ENCODE results near the gene SAMSN1. TPM values are rescaled to one million over a fixed set of nuclear protein-coding genes. Genes with fewer than 3 reads are reported as not detected.

SAMSN1 gene
- total RNA-seq, 1 donor from 2014 or later, result 79.0 TPM

DNA sequence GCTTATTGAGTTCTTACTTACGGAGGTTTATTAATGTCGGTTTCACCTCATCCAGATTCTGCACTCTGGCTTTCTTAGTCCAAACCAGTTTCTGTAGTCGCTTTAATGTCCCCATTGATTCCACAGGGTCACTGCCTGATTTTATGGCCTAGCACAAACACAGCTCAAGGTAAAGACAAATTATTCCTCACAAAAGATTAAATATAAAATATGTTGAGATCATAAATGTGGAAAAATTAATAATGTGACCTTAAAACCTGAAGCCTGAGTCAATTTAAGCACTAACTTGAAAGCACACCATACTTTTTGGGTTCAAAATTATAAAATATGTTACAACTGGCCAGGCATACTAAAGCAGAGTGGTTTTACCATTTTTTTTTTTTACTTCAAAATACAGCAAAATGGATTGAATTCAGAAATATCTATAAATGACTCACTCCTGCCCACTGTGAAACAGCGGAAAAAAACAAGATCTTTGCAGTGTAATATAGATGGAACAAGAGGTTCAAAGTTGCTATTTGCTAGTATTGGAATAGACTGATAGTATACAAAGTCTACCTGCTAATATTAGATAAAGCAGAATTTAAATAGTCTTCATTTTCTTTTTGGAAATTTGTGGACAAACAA, 37.6 kb upstream of the SAMSN1 start:
- intact Hi-C loops (cut with micrococcal nuclease), result loop anchor here (2.0 to 10.0 kb wide), 7 partner anchors 27 to 241 kb away; partner anchors contain the start of gene HSPA13
- peaks cover 20% of the 10 kb centered on the region for H3K36me3 Mint-ChIP-seq (ENCODE audit: low read depth)

DNA sequence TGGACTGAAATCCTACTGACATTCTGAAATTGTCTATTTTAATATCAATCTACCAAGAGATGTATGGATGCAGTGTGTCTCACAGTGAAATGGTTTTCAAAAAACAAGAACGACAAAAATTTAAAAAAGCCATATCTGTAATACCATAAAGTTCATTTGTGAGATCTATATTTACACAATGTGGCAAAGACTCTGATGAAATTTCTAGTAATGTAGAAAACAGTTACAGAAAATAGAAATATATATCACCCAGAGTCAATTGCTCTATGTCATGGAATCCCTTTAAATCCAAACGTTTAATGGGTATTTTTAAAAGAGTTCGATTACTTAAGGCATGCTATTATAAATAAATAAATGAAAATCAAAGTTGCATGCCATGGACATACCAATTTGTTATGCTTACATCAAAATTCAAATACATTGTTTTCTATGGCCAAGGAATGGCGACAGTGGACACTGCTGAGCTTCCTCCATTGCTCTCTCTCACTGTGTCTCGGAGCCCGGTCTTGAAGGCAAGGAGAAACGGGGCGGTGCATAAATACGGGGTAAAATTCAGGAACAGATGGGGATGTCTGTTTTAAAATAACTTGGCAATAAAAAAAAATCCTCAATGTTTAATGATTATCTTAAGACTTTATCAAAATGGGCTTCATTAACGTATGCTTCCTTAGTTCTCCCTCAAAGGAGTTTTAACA, 37.0 kb upstream of the SAMSN1 start:
- Mint-ChIP-seq H3K4me1 (ENCODE audit: low read depth) (peaks cover 54% of the 10 kb centered on the region), H3K36me3 (ENCODE audit: low read depth) (peaks cover 15% of the 10 kb centered on the region), H3K9me3 (peaks cover 4% of the 10 kb centered on the region), H3K4me3 (ENCODE audit: low read depth) (no peak overlapping the region), H3K27ac (no peak overlapping the region), H3K27me3 (ENCODE audit: low read depth) (no peaks in the 10 kb centered on the region)
- intact Hi-C loops (cut with micrococcal nuclease), result loop anchor here (1.0 to 10.0 kb wide), 10 partner anchors 7 to 242 kb away; partner anchors contain the start of genes HSPA13 and SAMSN1
- DNase-seq (ENCODE audit: low spot score), result no peak

More for the DNA sequence above, 37.6 kb upstream of the SAMSN1 start:
- H3K4me1 Mint-ChIP-seq (ENCODE audit: low read depth), result peaks cover 55% of the 10 kb centered on the region
- H3K4me3 Mint-ChIP-seq (ENCODE audit: low read depth), result no peak overlapping the region
- H3K27ac Mint-ChIP-seq, result peak overlapping the region; percentile 19
- H3K27me3 Mint-ChIP-seq (ENCODE audit: low read depth), result no peaks in the 10 kb centered on the region
- DNase-seq (ENCODE audit: low spot score), result no peak
- peaks cover 9% of the 10 kb centered on the region for H3K9me3 Mint-ChIP-seq

- Mint-ChIP-seq H3K4me3 (ENCODE audit: low read depth) (peak overlapping the region; percentile 35), H3K4me1 (ENCODE audit: low read depth) (peaks cover 50% of the 10 kb centered on the region), H3K36me3 (ENCODE audit: low read depth) (peaks cover 11% of the 10 kb centered on the region), H3K27me3 (ENCODE audit: low read depth) (no peaks in the 10 kb centered on the region), H3K27ac (peak overlapping the region; percentile 70), H3K9me3 (peaks cover 4% of the 10 kb centered on the region)
- peak; percentile 40 for DNase-seq (ENCODE audit: low spot score)
- intact Hi-C loops (cut with micrococcal nuclease), result loop anchor here (1.0 to 10.0 kb wide), 10 partner anchors 8 to 243 kb away; partner anchors contain the start of genes HSPA13 and SAMSN1
Observed at GRCh38 chr21:14581902-14582457, 35.9 kb upstream of the SAMSN1 start.

DNA sequence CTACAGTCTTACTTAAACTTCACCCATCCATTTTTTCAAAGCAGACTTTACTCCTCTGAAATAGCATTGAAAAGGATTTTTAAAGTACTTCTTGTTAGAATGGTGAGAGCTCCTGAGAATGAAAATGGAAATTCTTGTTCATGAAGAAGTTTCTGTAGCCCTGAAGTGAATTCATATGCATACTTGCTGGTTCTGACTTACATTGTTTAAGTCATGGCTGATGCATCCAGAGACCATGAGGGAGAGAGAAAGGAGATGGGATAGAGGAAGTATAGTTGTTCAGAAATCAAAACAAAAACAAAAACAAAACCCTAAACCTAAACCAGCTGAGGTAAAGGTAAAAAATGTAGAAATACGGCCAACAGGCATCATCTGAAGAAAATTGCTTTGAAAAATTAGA, 27.1 kb upstream of the SAMSN1 start:
- no peaks in the 10 kb centered on the region for H3K27me3 Mint-ChIP-seq (ENCODE audit: low read depth)
- peaks cover 32% of the 10 kb centered on the region for H3K9me3 Mint-ChIP-seq
- peaks cover 49% of the 10 kb centered on the region for H3K4me1 Mint-ChIP-seq (ENCODE audit: low read depth)
- intact Hi-C loops (cut with micrococcal nuclease), result loop anchor here (2.0 to 10.0 kb wide), 2 partner anchors 90 to 492 kb away; partner anchors contain the start of gene NRIP1
- no peak overlapping the region for H3K4me3 Mint-ChIP-seq (ENCODE audit: low read depth)
- DNase-seq (ENCODE audit: low spot score), result no peak
- peaks cover 37% of the 10 kb centered on the region for H3K36me3 Mint-ChIP-seq (ENCODE audit: low read depth)
- H3K27ac Mint-ChIP-seq, result peak overlapping the region; percentile 81

GRCh38 chr21:14572204-14572780, 26.2 kb upstream of the SAMSN1 start:
- no peak overlapping the region for H3K4me3 Mint-ChIP-seq (ENCODE audit: low read depth)
- peaks cover 37% of the 10 kb centered on the region for H3K36me3 Mint-ChIP-seq (ENCODE audit: low read depth)
- peaks cover 32% of the 10 kb centered on the region for H3K9me3 Mint-ChIP-seq
- H3K27me3 Mint-ChIP-seq (ENCODE audit: low read depth), result no peaks in the 10 kb centered on the region
- peak overlapping the region; percentile 90 for H3K27ac Mint-ChIP-seq
- intact Hi-C loops (cut with micrococcal nuclease), result loop anchor here (1.0 to 10.0 kb wide), 5 partner anchors 10 to 493 kb away; partner anchors contain the start of gene NRIP1
- peaks cover 53% of the 10 kb centered on the region for H3K4me1 Mint-ChIP-seq (ENCODE audit: low read depth)
- DNase-seq (ENCODE audit: low spot score), result no peak

DNA sequence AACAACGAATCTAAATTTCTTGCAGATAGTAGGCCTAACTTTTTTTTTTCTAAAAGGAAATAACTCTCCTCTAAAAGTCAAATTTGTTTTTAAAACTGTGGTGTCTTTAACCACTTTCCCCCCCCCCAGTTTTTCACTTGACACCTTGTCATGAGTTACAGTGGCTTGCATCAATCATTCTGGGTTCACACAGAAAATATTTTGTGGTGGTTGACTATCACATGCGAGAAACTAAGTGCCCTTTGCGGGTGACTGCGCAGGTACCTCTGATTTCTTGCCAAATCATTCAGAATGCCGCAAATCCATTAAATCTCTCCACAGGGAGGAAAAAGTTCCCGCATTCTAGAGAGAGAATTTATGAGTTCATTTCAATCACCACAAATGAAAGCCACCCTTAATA, 23.8 kb upstream of the SAMSN1 start:
- H3K36me3 Mint-ChIP-seq (ENCODE audit: low read depth), result peaks cover 43% of the 10 kb centered on the region
- intact Hi-C loops (cut with micrococcal nuclease), result loop anchor here (2.0 to 10.0 kb wide), 2 partner anchors 15 to 495 kb away; partner anchors contain the start of gene NRIP1
- DNase-seq (ENCODE audit: low spot score), result peak; percentile 28

DNA sequence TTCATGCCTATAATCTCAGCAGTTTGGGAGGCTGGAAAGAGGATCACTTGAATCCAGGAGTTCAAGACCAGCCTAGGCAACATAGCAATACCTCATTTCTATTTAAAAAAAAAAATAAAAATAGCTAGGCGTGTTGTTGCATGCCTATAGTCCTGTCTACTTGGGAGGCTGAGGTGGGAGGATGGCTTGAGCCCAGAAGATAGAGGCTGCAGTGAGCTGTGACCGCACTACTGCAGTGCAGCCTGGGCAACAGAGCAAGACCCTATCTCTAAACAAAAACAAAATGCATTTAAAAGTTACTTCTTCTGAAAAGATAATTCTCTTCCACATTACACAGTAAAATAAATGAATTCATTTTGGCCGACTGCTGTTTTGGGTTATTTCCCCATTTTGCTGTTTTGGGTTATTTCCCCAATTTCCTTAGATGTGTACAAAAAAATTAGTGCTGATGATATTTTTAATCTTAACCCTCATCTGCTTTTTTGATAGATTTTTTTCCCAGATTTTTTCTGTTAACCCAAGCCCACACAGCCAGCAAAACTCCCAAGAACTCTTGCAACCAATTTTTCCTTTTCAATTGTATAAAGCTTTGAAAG, 23.0 kb upstream of the SAMSN1 start:
- H3K27ac Mint-ChIP-seq, result no peak overlapping the region
- no peak overlapping the region for H3K4me3 Mint-ChIP-seq (ENCODE audit: low read depth)
- no peaks in the 10 kb centered on the region for H3K27me3 Mint-ChIP-seq (ENCODE audit: low read depth)

More for the DNA sequence above, 23.8 kb upstream of the SAMSN1 start:
- H3K9me3 Mint-ChIP-seq, result peaks cover 37% of the 10 kb centered on the region
- peak overlapping the region; percentile 10 for H3K27ac Mint-ChIP-seq
- peaks cover 52% of the 10 kb centered on the region for H3K4me1 Mint-ChIP-seq (ENCODE audit: low read depth)
- no peak overlapping the region for H3K4me3 Mint-ChIP-seq (ENCODE audit: low read depth)
- H3K27me3 Mint-ChIP-seq (ENCODE audit: low read depth), result no peaks in the 10 kb centered on the region

DNA sequence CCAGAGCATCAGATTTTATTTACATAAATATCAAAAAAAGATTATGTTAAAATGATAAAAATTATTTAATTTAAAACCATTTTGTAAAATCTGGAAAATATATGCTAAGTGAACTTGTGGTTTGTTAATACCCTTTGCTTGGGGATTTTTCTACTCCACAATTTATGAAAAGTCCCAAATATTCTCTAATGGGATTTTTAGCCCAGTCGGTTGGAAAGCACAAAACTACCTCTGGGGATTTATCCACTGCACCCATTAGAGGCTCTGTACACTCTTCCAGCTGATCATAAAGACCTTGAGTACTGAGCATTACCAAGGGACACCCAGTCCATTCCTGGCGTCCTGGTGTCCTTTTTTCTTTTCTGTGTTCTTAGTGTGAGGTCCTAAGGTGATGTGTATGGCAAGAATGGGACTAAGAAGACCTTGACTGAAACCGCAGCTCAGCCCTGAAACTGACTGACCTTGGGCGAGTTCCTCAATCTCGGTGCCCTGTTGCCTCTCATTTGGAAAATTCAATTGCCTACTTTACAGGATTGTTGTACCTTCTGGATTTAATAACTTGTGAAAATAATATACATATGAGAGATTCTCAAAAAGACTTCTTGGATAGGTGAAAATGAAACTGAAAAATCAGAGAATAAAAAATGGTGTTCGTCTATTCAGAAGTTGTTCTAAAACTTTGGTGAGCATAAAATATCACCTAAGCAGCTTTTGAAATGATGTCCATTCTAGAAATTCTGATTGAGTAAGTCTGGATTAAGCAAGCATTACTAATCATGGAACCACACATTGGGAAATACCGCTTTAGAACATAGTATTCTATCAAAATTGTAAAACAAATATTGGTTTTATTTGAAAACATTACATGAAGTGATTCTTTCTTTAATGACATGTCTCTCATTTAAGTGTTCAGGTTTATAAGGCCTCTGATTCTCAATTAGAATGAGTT, 21.5 kb upstream of the SAMSN1 start:
- Mint-ChIP-seq H3K4me1 (ENCODE audit: low read depth) (peaks cover 52% of the 10 kb centered on the region), H3K4me3 (ENCODE audit: low read depth) (no peak overlapping the region), H3K9me3 (peaks cover 43% of the 10 kb centered on the region), H3K27me3 (ENCODE audit: low read depth) (no peaks in the 10 kb centered on the region), H3K36me3 (ENCODE audit: low read depth) (peaks cover 52% of the 10 kb centered on the region), H3K27ac (no peak overlapping the region)
- no peak for DNase-seq (ENCODE audit: low spot score)
- intact Hi-C loops (cut with micrococcal nuclease), result no loop called here

More for the DNA sequence above, 23.0 kb upstream of the SAMSN1 start:
- Mint-ChIP-seq H3K9me3 (peaks cover 43% of the 10 kb centered on the region), H3K36me3 (ENCODE audit: low read depth) (peaks cover 49% of the 10 kb centered on the region), H3K4me1 (ENCODE audit: low read depth) (peaks cover 57% of the 10 kb centered on the region)
- intact Hi-C loops (cut with micrococcal nuclease), result no loop called here
- no peak for DNase-seq (ENCODE audit: low spot score)

DNA sequence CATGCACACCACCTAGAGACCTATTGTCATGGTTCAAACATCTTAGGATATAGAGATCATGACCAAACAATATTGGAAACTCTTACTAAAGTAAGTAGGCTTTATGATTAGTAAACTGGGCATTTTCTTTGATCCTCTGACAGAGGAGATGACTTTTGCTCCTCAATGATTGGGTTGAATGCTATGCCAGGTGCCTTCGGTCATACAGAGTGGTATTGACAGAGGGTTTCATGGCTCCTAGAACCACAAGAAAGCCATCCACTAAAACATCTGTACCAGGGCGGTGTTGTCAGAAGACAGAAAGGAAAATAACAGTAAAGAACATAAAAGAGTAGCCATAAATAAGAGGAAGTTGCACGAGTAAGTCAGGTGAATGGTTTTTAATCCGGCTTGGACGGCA, 20.8 kb upstream of the SAMSN1 start:
- H3K4me3 Mint-ChIP-seq (ENCODE audit: low read depth), result no peak overlapping the region
- H3K4me1 Mint-ChIP-seq (ENCODE audit: low read depth), result peaks cover 48% of the 10 kb centered on the region
- H3K27me3 Mint-ChIP-seq (ENCODE audit: low read depth), result no peaks in the 10 kb centered on the region
- H3K36me3 Mint-ChIP-seq (ENCODE audit: low read depth), result peaks cover 54% of the 10 kb centered on the region
- no peak for DNase-seq (ENCODE audit: low spot score)
- intact Hi-C loops (cut with micrococcal nuclease), result no loop called here
- no peak overlapping the region for H3K27ac Mint-ChIP-seq
- H3K9me3 Mint-ChIP-seq, result peaks cover 45% of the 10 kb centered on the region

DNA sequence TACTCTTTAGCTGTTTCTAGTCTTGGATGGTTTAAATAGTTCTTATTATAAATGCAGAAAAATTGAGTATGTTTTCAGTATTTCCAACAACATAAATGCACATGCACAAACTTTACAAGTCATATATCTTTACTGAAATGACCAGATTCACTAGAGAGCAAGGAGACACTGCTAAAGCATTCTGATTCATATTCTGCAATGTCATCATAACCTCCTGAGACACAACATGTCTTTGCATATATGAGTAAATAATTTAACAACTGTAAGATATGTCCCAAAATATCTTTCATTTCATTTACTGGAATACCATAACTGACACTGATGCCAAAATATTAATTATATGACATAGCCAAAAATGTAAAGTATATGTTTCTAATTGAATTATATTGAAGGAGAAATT, 16.8 kb upstream of the SAMSN1 start:
- intact Hi-C loops (cut with micrococcal nuclease), result no loop called here
- Mint-ChIP-seq H3K36me3 (ENCODE audit: low read depth) (peaks cover 50% of the 10 kb centered on the region), H3K9me3 (peaks cover 48% of the 10 kb centered on the region), H3K27me3 (ENCODE audit: low read depth) (no peaks in the 10 kb centered on the region), H3K4me1 (ENCODE audit: low read depth) (peaks cover 58% of the 10 kb centered on the region), H3K27ac (no peak overlapping the region), H3K4me3 (ENCODE audit: low read depth) (no peak overlapping the region)
- DNase-seq (ENCODE audit: low spot score), result no peak

DNA sequence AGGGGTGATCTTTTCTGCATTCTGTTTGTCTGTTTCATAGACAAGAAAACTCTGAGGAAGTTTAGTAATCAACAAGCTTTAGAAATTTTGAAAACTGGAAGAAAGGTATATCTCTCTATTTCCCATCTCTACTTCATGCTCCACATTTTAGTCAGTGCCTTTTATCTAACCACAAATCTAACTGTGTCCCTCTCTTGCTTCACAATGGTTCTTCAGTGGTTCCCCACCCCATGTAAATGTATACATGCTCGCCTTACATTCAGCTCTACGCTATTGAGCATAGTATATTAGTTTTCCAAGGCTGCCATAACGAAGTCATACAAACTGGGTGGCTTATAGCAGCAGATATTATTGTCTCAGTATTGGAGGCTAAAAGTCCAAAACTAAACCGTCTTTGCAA, 14.4 kb upstream of the SAMSN1 start:
- peak overlapping the region; percentile 31 for H3K27ac Mint-ChIP-seq
- H3K36me3 Mint-ChIP-seq (ENCODE audit: low read depth), result peaks cover 43% of the 10 kb centered on the region
- no peak overlapping the region for H3K4me3 Mint-ChIP-seq (ENCODE audit: low read depth)
- H3K9me3 Mint-ChIP-seq, result peaks cover 43% of the 10 kb centered on the region
- H3K4me1 Mint-ChIP-seq (ENCODE audit: low read depth), result peaks cover 73% of the 10 kb centered on the region
- intact Hi-C loops (cut with micrococcal nuclease), result no loop called here
- H3K27me3 Mint-ChIP-seq (ENCODE audit: low read depth), result no peaks in the 10 kb centered on the region
- DNase-seq (ENCODE audit: low spot score), result no peak
